ENCODE data around the gene TEAD1.

- TF ChIP-seq CTCF (conservative IDR thresholded peaks at IDR 0.05; ENCODE audit: low read length) (no peak), EZH2phosphoT487 (IDR thresholded peaks at IDR 0.05; ENCODE audit: borderline replicate concordance, low read depth, low read length) (no peak)
These were observed 291.8 kb downstream of the TEAD1 start for GRCh38 chr11:12966002-12966401.
